ENCODE results near the gene RASA3. TPM values are rescaled to one million over a fixed set of nuclear protein-coding genes. Genes with fewer than 3 reads are reported as not detected.

RASA3 gene
- total and polyA plus RNA-seq, 9 of the 15 experiments (the other 6 are each of a cell fraction or from before 2014, with no cell fraction given) = 0.72 to 25.3 (median 14.4) TPM

- FAIRE-seq (no peak), DNase-seq (ENCODE audit: extremely low read depth in 1 of 4, low spot score in 3 of 4) (no peak), ATAC-seq (no peak)
- H3K9me1 ChIP-seq (ENCODE audit: control insufficient read depth, insufficient read depth, low read length) = no peaks in the 10 kb centered on the region
- H3K9me3 ChIP-seq (replicated peaks; ENCODE audit: control insufficient read depth, insufficient read depth, low read depth, low read length) = no peaks in the 10 kb centered on the region
- no peaks in the 10 kb centered on the region for H3K79me2 ChIP-seq (ENCODE audit: control insufficient read depth, insufficient read depth, low read length)
- H3K27ac ChIP-seq (ENCODE audit: extremely low read depth, low read depth, low read length) = no peak overlapping the region
- peaks cover 23 to 52% of the 10 kb centered on the region in 2 experiments for H3K27me3 ChIP-seq (ENCODE audit: control insufficient read depth in 2 of 2, insufficient read depth in 2 of 2, low read length in 2 of 2)
- POLR2A ChIA-PET = no interaction called here
- no TSS peak for BruUV-seq (replicated peaks)
- intact Hi-C loops (cut with micrococcal nuclease) = no loop called here
- CTCF ChIA-PET (ENCODE audit: low intra/inter-chr PET ratio) = no interaction called here
- H2AFZ ChIP-seq (ENCODE audit: low read depth, low read length) = no peak overlapping the region
- WGBS (ENCODE audit: insufficient coverage, low coverage, missing lambda C conversion rate) = 7% methylated on average over 15 of the region's 20 CpGs
- no peaks in the 10 kb centered on the region for H3K36me3 ChIP-seq (ENCODE audit: control insufficient read depth, insufficient read depth, low read length)
- no peak overlapping the region for H3K4me3 ChIP-seq
- H4K20me1 ChIP-seq (replicated peaks; ENCODE audit: control insufficient read depth, insufficient read depth, low read length) = no peaks in the 10 kb centered on the region
- H3K9ac ChIP-seq (ENCODE audit: insufficient read depth in 1 of 2, low read depth in 2 of 2, low read length in 2 of 2) = no peak overlapping the region
- H3K4me2 ChIP-seq (ENCODE audit: insufficient read depth, low read length) = no peak overlapping the region
- in situ Hi-C loops (cut with MboI) = no loop called here
- peaks cover 0 to 9% of the 10 kb centered on the region in 2 experiments; a peak in 2 of 5 replicates for H3K4me1 ChIP-seq (replicated peaks in 1 of 2; ENCODE audit: control insufficient read depth in 2 of 2, insufficient read depth in 2 of 2, low read length in 2 of 2)
- no peak for TF ChIP-seq SRSF9 (IDR thresholded peaks at IDR 0.05; ENCODE audit: borderline replicate concordance, low read depth, low read length)
- TF ChIP-seq U2AF2 (optimal IDR thresholded peaks at IDR 0.05; ENCODE audit: low read depth, low read length) = no peak
- no peak for TF ChIP-seq ARHGAP35 (IDR thresholded peaks at IDR 0.05; ENCODE audit: partially characterized antibody)
These were observed 34.1 kb upstream of the RASA3 start for GRCh38 chr13:114166381-114167131.

DNA sequence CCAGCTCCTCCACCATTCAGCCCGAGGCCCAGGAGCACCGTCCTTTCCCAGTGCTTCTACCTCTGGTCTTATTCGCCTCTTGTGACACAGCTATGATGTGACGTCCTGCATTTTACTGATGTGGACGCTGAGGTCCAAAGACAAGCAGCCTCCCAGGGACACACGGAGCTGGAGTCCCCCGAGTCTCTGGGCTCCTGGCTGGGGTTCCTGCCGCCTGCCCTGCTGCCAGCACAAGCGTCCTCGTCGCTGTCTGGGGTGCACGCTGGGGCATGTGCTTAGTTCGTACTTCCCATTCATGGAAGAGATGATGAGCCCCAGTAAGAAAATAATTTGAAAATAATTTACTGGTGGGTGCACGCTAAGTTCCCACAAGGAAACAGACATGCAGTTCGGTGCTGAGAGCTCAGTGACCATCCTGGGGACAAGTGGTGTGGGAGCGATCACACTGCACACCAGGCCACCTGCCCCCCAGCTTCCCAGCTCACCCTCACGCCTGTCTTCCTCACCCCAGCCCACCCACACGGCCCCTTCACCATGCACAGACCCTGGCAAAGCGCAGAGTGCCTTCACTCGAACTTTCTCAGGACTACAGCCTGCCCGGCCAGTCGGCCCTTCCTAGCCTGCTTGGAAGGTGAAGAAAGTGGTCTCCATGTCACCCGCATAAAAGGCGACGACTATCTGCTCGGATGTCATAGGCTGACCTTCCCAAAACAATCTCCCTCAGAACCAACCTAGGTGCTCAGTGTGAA is 32.4 kb upstream of the RASA3 start:
- peaks cover 24 to 60% of the 10 kb centered on the region in 2 experiments for H3K27me3 ChIP-seq (ENCODE audit: control insufficient read depth in 2 of 2, insufficient read depth in 2 of 2, low read length in 2 of 2)
- WGBS (ENCODE audit: insufficient coverage, low coverage, missing lambda C conversion rate) = 4% methylated on average over 23 of the region's 26 CpGs
- H3K36me3 ChIP-seq (ENCODE audit: control insufficient read depth, insufficient read depth, low read length) = no peaks in the 10 kb centered on the region
- no peaks in the 10 kb centered on the region for H3K9me1 ChIP-seq (ENCODE audit: control insufficient read depth, insufficient read depth, low read length)
- no peak overlapping the region for H3K27ac ChIP-seq (ENCODE audit: extremely low read depth, low read depth, low read length)
- POLR2A ChIA-PET = interaction anchor here (0.7 kb wide), 1 partner anchor 60 kb away, joined by 3 read pairs; no protein-coding TSS in a partner anchor
- peaks cover 0 to 17% of the 10 kb centered on the region in 2 experiments; a peak in 2 of 5 replicates for H3K4me1 ChIP-seq (replicated peaks in 1 of 2; ENCODE audit: control insufficient read depth in 2 of 2, insufficient read depth in 2 of 2, low read length in 2 of 2)
- H2AFZ ChIP-seq (ENCODE audit: low read depth, low read length) = no peak overlapping the region
- no TSS peak for BruUV-seq (replicated peaks)
- H3K79me2 ChIP-seq (ENCODE audit: control insufficient read depth, insufficient read depth, low read length) = no peaks in the 10 kb centered on the region
- no peak overlapping the region for H3K4me3 ChIP-seq
- in situ Hi-C loops (cut with MboI) (no loop called here), intact Hi-C loops (cut with micrococcal nuclease) (no loop called here)
- H3K9me3 ChIP-seq (replicated peaks; ENCODE audit: control insufficient read depth, insufficient read depth, low read depth, low read length) = no peaks in the 10 kb centered on the region
- no peak overlapping the region for H3K4me2 ChIP-seq (ENCODE audit: insufficient read depth, low read length)
- no peak overlapping the region for H3K9ac ChIP-seq (ENCODE audit: insufficient read depth in 1 of 2, low read depth in 2 of 2, low read length in 2 of 2)
- FAIRE-seq (no peak), DNase-seq (ENCODE audit: extremely low read depth in 1 of 4, low spot score in 3 of 4) (no peak), ATAC-seq (no peak)
- CTCF ChIA-PET (ENCODE audit: low intra/inter-chr PET ratio) = no interaction called here
- H4K20me1 ChIP-seq (replicated peaks; ENCODE audit: control insufficient read depth, insufficient read depth, low read length) = no peaks in the 10 kb centered on the region
- TF ChIP-seq TAF9B (IDR thresholded peaks at IDR 0.05; ENCODE audit: partially characterized antibody) (no peak), PCBP1 (IDR thresholded peaks at IDR 0.05; ENCODE audit: low read depth, low read length, poor library complexity, severe bottlenecking) (no peak), ZNF12 (CRISPR knock-in tag; IDR thresholded peaks at IDR 0.05) (no peak), TCF3 (CRISPR knock-in tag; IDR thresholded peaks at IDR 0.05) (no peak)
- TF ChIP-seq, protein P1, sequence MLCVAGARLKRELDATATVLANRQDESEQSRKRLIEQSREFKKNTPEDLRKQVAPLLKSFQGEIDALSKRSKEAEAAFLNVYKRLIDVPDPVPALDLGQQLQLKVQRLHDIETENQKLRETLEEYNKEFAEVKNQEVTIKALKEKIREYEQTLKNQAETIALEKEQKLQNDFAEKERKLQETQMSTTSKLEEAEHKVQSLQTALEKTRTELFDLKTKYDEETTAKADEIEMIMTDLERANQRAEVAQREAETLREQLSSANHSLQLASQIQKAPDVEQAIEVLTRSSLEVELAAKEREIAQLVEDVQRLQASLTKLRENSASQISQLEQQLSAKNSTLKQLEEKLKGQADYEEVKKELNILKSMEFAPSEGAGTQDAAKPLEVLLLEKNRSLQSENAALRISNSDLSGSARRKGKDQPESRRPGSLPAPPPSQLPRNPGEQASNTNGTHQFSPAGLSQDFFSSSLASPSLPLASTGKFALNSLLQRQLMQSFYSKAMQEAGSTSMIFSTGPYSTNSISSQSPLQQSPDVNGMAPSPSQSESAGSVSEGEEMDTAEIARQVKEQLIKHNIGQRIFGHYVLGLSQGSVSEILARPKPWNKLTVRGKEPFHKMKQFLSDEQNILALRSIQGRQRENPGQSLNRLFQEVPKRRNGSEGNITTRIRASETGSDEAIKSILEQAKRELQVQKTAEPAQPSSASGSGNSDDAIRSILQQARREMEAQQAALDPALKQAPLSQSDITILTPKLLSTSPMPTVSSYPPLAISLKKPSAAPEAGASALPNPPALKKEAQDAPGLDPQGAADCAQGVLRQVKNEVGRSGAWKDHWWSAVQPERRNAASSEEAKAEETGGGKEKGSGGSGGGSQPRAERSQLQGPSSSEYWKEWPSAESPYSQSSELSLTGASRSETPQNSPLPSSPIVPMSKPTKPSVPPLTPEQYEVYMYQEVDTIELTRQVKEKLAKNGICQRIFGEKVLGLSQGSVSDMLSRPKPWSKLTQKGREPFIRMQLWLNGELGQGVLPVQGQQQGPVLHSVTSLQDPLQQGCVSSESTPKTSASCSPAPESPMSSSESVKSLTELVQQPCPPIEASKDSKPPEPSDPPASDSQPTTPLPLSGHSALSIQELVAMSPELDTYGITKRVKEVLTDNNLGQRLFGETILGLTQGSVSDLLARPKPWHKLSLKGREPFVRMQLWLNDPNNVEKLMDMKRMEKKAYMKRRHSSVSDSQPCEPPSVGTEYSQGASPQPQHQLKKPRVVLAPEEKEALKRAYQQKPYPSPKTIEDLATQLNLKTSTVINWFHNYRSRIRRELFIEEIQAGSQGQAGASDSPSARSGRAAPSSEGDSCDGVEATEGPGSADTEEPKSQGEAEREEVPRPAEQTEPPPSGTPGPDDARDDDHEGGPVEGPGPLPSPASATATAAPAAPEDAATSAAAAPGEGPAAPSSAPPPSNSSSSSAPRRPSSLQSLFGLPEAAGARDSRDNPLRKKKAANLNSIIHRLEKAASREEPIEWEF (CRISPR knock-in tag; IDR thresholded peaks at IDR 0.05) = no peak

Data from K562 (cell line).